Breast epithelium (tissue), 3 donors: ENCODE results near the gene C3orf80.

ENCODE experiments used
- CTCF ChIP-seq, 3 donors: fragments of 450-650 bp; IDR thresholded peaks; one replicate each; pipeline ENCODE4 v1.5.1; 2016 to 2017; ENCODE audit warnings: antibody characterized with exemption in 3 of 3, mild to moderate bottlenecking in 3 of 3, moderate library complexity in 3 of 3
- POLR2A ChIP-seq: fragments of 450-650 bp; IDR thresholded peaks from one replicate; pipeline ENCODE4 v1.6.1; 2016; ENCODE audit warnings: antibody characterized with exemption, mild to moderate bottlenecking, moderate library complexity

- TF ChIP-seq CTCF (IDR thresholded peaks at IDR 0.05) (no peak), POLR2A (no peak)
Observed at GRCh38 chr3:160224256-160224655, 966 bp upstream of the C3orf80 start.
